HCT116 (cell line): ENCODE measurements around the gene NOL9. TPM values are rescaled to one million over a fixed set of nuclear protein-coding genes. Genes with fewer than 3 reads are reported as not detected.

Experiments used
- ATAC-seq: fragments of 200-7000 bp; cut with Tn5 transposase; 2 replicates; pipeline ENCODE4 v1.9.1; 2020; ENCODE audit warnings: mild to moderate bottlenecking, moderate library complexity
- BruUV-seq: library from RNA; stranded (reverse); fragments of 400-500 nt; replicated peaks from 2 replicates; lab custom pipeline; 2021; lab: Mats Ljungman, UMichigan
- CTCF ChIA-PET: fragments of 300-600 bp; sonication (Branson Sonifier 250); formaldehyde crosslinking; loops from one replicate; lab custom pipeline; 2021; ENCODE audit warnings: antibody characterized with exemption; lab: Charles Lee
- POLR2A ChIA-PET: fragments of 300-600, 350-600 bp; sonication (Branson Sonifier 250); formaldehyde crosslinking; loops from one replicate; lab custom pipeline; 2021; ENCODE audit warnings: antibody characterized with exemption; lab: Charles Lee
- RAD21 ChIA-PET, 2 experiments: fragments of 300-600 bp; sonication (Branson Sonifier 250); formaldehyde crosslinking; loops; one replicate each; lab custom pipeline; 2023; ENCODE audit warnings: low total read pairs in 2 of 2; ENCODE audit not compliant: uncharacterized antibody in 2 of 2, unreplicated experiment in 2 of 2, low non-redundant PET in 1 of 2; lab: Charles Lee
- DNase-seq: peaks from one replicate; pipeline ENCODE4 v3.0.0-alpha.2; 2010; ENCODE audit warnings: low read depth, low spot score
- H2AFZ ChIP-seq: fragments of 200-600 bp; shearing (Covaris generic), sonication (generic); 2 replicates; pipeline ENCODE4 v1.6.1; 2017; ENCODE audit warnings: low read depth, mixed run types, mixed read lengths, antibody characterized with exemption, low read length; ENCODE audit not compliant: poor library complexity, severe bottlenecking
- H3K27ac ChIP-seq: 2 replicates; pipeline ENCODE4 v1.5.1; 2012; ENCODE audit warnings: low read depth, low read length
- H3K27me3 ChIP-seq: fragments of 200-600 bp; sonication (generic); 2 replicates; pipeline ENCODE4 v1.6.1; 2016; ENCODE audit warnings: mixed run types, low read length, mixed read lengths; ENCODE audit not compliant: insufficient read depth
- H3K36me3 ChIP-seq, 2 experiments: fragments of 200-500 bp in 1 of 2; fragments of 200-600 bp in 1 of 2; sonication (Bioruptor generic) in 1 of 2; sonication (generic) in 1 of 2; 2 replicates each; pipeline versions ENCODE4 v1.5.1 to v1.6.1; 2014 to 2016; ENCODE audit warnings: low read length in 2 of 2, inconsistent platforms in 1 of 2, mixed read lengths in 1 of 2, mixed run types in 1 of 2; ENCODE audit not compliant: insufficient read depth in 2 of 2, control insufficient read depth in 1 of 2
- H3K4me1 ChIP-seq, 2 experiments: fragments of 200-600 bp in 1 of 2; sonication (generic) in 1 of 2; 2 replicates each; pipeline versions ENCODE4 v1.5.1 to v1.6.1; 2012 to 2017; ENCODE audit warnings: low read length in 2 of 2, inconsistent platforms in 1 of 2, mild to moderate bottlenecking in 1 of 2, mixed read lengths in 1 of 2, mixed run types in 1 of 2, moderate library complexity in 1 of 2; ENCODE audit not compliant: insufficient read depth in 2 of 2, control insufficient read depth in 1 of 2
- H3K4me2 ChIP-seq: fragments of 200-600 bp; sonication (generic); 2 replicates; pipeline ENCODE4 v1.6.1; 2017; ENCODE audit warnings: mixed run types, low read length, mixed read lengths
- H3K4me3 ChIP-seq, 2 experiments: fragments of 200-600 bp in 1 of 2; sonication (generic) in 1 of 2; replicated peaks in 1 of 2; 2 replicates each; pipeline ENCODE4 v1.5.1; 2011 to 2016; ENCODE audit warnings: low read length in 2 of 2, control low read depth in 1 of 2, low read depth in 1 of 2, mild to moderate bottlenecking in 1 of 2, mixed read lengths in 1 of 2, mixed run types in 1 of 2
- H3K79me2 ChIP-seq: fragments of 200-600 bp; sonication (generic); 2 replicates; pipeline ENCODE4 v1.6.1; 2017; ENCODE audit warnings: mild to moderate bottlenecking, mixed run types, low read length, moderate library complexity, mixed read lengths; ENCODE audit not compliant: insufficient read depth
- H3K9ac ChIP-seq: fragments of 200-600 bp; sonication (generic); 2 replicates; pipeline ENCODE4 v1.6.1; 2016; ENCODE audit warnings: low read length, mixed read lengths
- H3K9me2 ChIP-seq: fragments of 200-600 bp; sonication (generic), shearing (Covaris generic); 2 replicates; pipeline ENCODE4 v1.6.1; 2017; ENCODE audit warnings: mixed run types, mild to moderate bottlenecking, moderate library complexity; ENCODE audit not compliant: insufficient read depth
- H3K9me3 ChIP-seq, 2 experiments: fragments of 200-500 bp in 1 of 2; fragments of 200-600 bp in 1 of 2; sonication (Bioruptor generic) in 1 of 2; sonication (generic) in 1 of 2; 2 replicates each; pipeline ENCODE4 v1.6.1; 2014 to 2017; ENCODE audit warnings: low read length in 2 of 2, mixed read lengths in 2 of 2, inconsistent platforms in 1 of 2, low read depth in 1 of 2, mild to moderate bottlenecking in 1 of 2, mixed run types in 1 of 2, moderate library complexity in 1 of 2; ENCODE audit not compliant: control insufficient read depth in 1 of 2, insufficient read depth in 1 of 2
- H4K20me1 ChIP-seq: fragments of 200-600 bp; sonication (generic), shearing (Covaris generic); 2 replicates; pipeline ENCODE4 v1.6.1; 2017; ENCODE audit warnings: mixed run types, mild to moderate bottlenecking, moderate library complexity; ENCODE audit not compliant: insufficient read depth
- CBX3 ChIP-seq: IDR thresholded peaks from 2 replicates; pipeline ENCODE4 v1.6.1; 2012; ENCODE audit warnings: low read depth
- EZH2 ChIP-seq: fragments of 200-600 bp; sonication (generic); IDR thresholded peaks from 2 replicates; pipeline ENCODE4 v1.6.1; 2017; ENCODE audit warnings: antibody characterized with exemption, mixed run types
- FOSL1 ChIP-seq: IDR thresholded peaks from 2 replicates; pipeline ENCODE4 v1.6.1; 2012; ENCODE audit warnings: low read depth
- JUND ChIP-seq: IDR thresholded peaks from 2 replicates; pipeline ENCODE4 v1.6.1; 2012
- SP1 ChIP-seq: IDR thresholded peaks from 2 replicates; pipeline ENCODE4 v1.6.1; 2012; ENCODE audit warnings: low read depth
- ZNF274 ChIP-seq: fragments of 200-500 bp; sonication (Bioruptor generic); IDR thresholded peaks from 2 replicates; pipeline ENCODE4 v1.6.1; 2014; ENCODE audit warnings: mild to moderate bottlenecking, low read depth, low read length, inconsistent platforms
- intact Hi-C: fragments of 100-400 bp; cut with micrococcal nuclease; formaldehyde crosslinking; loops from 2 replicates; pipeline ENCODE4 v1.10.0; 2022
- total RNA-seq: library from RNA; stranded (reverse); gene quantifications from one replicate; pipeline ENCODE4 v1.2.1, GENCODE V29; 2021; ENCODE audit not compliant: unreplicated experiment
- TF ChIP-seq, protein P1 (sequence below): IDR thresholded peaks from 2 replicates; pipeline ENCODE4 v1.6.1; 2012
- TF ChIP-seq, protein P2 (sequence below), 3 experiments: fragments of 200-600 bp in 1 of 3; sonication (generic) in 1 of 3; IDR thresholded peaks in 2 of 3; conservative IDR thresholded peaks in 1 of 3; 2 replicates each; pipeline ENCODE4 v1.5.1; 2012 to 2017; ENCODE audit warnings: low read depth in 2 of 3, low read length in 2 of 3, antibody characterized with exemption in 1 of 3, borderline replicate concordance in 1 of 3, control low read depth in 1 of 3, mild to moderate bottlenecking in 1 of 3, mixed read lengths in 1 of 3, mixed run types in 1 of 3, moderate library complexity in 1 of 3; ENCODE audit not compliant: insufficient read depth in 1 of 3
- TF ChIP-seq, protein P3 (sequence below): IDR thresholded peaks from 2 replicates; pipeline ENCODE4 v1.6.1; 2011; ENCODE audit warnings: mild to moderate bottlenecking, low read length, moderate library complexity; ENCODE audit not compliant: insufficient replicate concordance; ENCODE audit errors: extremely low read depth
- TF ChIP-seq, protein P4 (sequence below): IDR thresholded peaks from 2 replicates; pipeline ENCODE4 v1.6.1; 2012; ENCODE audit warnings: low read depth

NOL9 gene
- total RNA-seq, 1 experiment from 2014 or later = 46.4 TPM

DNA sequence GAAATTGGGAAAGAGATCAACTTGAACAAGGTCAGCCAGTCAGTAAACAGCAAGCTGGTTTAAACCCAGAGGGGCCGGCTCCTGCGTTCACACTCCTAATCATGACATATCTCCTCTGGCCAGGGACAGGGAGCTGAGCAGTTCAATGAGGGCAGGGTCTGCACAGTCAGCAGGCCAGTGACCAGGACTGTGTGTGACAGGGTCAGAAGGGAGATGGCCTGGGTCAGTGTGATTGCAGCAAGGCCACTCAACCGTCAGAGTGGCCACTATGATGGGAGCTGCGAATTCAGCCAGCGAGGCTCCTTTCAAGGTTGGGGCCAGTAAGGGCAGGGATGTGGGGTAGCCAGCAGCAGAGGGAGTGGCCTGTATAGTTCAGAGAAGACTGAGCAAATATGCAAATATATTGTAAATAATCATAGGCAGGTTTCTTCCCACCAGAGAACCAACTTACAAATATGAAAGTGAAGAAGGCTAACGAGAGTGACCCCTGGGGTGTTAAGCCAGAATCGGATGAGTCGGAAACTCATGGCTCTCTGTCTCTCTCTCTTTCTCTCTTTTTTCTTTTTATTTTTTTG, 20.0 kb downstream of the NOL9 start:
- ChIA-PET RAD21 (no interaction called here), CTCF (no interaction called here), POLR2A (interaction anchor here (0.6 kb wide), 1 partner anchor 46 kb away, joined by 3 read pairs; no protein-coding TSS in a partner anchor)
- ATAC-seq (no peak), DNase-seq (no peak)
- Histone ChIP-seq H3K79me2 (peaks cover 44% of the 10 kb centered on the region), H3K27ac (no peak overlapping the region), H3K9me3 (no peaks in the 10 kb centered on the region), H3K4me1 (no peaks in the 10 kb centered on the region), H2AFZ (no peak overlapping the region), H3K27me3 (no peaks in the 10 kb centered on the region), H3K4me2 (no peak overlapping the region), H3K9me2 (no peaks in the 10 kb centered on the region), H3K36me3 (peaks cover 21 to 50% of the 10 kb centered on the region in 2 experiments; a peak in 3 of 4 replicates), H3K9ac (no peak overlapping the region), H3K4me3 (no peak overlapping the region), H4K20me1 (peaks cover 3% of the 10 kb centered on the region; the same call in 1 of the 2 replicates)
- BruUV-seq = no TSS peak
- TF ChIP-seq CBX3 (no peak), JUND (no peak), SP1 (no peak), ZNF274 (no peak), EZH2 (no peak), FOSL1 (no peak)
- TF ChIP-seq, protein P1, sequence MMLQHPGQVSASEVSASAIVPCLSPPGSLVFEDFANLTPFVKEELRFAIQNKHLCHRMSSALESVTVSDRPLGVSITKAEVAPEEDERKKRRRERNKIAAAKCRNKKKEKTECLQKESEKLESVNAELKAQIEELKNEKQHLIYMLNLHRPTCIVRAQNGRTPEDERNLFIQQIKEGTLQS = no peak
- TF ChIP-seq, protein P2, sequence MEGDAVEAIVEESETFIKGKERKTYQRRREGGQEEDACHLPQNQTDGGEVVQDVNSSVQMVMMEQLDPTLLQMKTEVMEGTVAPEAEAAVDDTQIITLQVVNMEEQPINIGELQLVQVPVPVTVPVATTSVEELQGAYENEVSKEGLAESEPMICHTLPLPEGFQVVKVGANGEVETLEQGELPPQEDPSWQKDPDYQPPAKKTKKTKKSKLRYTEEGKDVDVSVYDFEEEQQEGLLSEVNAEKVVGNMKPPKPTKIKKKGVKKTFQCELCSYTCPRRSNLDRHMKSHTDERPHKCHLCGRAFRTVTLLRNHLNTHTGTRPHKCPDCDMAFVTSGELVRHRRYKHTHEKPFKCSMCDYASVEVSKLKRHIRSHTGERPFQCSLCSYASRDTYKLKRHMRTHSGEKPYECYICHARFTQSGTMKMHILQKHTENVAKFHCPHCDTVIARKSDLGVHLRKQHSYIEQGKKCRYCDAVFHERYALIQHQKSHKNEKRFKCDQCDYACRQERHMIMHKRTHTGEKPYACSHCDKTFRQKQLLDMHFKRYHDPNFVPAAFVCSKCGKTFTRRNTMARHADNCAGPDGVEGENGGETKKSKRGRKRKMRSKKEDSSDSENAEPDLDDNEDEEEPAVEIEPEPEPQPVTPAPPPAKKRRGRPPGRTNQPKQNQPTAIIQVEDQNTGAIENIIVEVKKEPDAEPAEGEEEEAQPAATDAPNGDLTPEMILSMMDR (IDR thresholded peaks at IDR 0.05 in 2 of 3, conservative IDR thresholded peaks at IDR 0.05 in 1 of 3; ENCODE audit: borderline replicate concordance in 1 of 3, insufficient read depth in 1 of 3, low read depth in 2 of 3, low read length in 2 of 3) = no peak
- TF ChIP-seq, protein P3, sequence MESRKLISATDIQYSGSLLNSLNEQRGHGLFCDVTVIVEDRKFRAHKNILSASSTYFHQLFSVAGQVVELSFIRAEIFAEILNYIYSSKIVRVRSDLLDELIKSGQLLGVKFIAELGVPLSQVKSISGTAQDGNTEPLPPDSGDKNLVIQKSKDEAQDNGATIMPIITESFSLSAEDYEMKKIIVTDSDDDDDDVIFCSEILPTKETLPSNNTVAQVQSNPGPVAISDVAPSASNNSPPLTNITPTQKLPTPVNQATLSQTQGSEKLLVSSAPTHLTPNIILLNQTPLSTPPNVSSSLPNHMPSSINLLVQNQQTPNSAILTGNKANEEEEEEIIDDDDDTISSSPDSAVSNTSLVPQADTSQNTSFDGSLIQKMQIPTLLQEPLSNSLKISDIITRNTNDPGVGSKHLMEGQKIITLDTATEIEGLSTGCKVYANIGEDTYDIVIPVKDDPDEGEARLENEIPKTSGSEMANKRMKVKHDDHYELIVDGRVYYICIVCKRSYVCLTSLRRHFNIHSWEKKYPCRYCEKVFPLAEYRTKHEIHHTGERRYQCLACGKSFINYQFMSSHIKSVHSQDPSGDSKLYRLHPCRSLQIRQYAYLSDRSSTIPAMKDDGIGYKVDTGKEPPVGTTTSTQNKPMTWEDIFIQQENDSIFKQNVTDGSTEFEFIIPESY = no peak
- TF ChIP-seq, protein P4, sequence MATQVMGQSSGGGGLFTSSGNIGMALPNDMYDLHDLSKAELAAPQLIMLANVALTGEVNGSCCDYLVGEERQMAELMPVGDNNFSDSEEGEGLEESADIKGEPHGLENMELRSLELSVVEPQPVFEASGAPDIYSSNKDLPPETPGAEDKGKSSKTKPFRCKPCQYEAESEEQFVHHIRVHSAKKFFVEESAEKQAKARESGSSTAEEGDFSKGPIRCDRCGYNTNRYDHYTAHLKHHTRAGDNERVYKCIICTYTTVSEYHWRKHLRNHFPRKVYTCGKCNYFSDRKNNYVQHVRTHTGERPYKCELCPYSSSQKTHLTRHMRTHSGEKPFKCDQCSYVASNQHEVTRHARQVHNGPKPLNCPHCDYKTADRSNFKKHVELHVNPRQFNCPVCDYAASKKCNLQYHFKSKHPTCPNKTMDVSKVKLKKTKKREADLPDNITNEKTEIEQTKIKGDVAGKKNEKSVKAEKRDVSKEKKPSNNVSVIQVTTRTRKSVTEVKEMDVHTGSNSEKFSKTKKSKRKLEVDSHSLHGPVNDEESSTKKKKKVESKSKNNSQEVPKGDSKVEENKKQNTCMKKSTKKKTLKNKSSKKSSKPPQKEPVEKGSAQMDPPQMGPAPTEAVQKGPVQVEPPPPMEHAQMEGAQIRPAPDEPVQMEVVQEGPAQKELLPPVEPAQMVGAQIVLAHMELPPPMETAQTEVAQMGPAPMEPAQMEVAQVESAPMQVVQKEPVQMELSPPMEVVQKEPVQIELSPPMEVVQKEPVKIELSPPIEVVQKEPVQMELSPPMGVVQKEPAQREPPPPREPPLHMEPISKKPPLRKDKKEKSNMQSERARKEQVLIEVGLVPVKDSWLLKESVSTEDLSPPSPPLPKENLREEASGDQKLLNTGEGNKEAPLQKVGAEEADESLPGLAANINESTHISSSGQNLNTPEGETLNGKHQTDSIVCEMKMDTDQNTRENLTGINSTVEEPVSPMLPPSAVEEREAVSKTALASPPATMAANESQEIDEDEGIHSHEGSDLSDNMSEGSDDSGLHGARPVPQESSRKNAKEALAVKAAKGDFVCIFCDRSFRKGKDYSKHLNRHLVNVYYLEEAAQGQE = no peak
- intact Hi-C loops = no loop called here
